ENCODE measurements around the gene B3GNT5. TPM values are rescaled to one million over a fixed set of nuclear protein-coding genes. Genes with fewer than 3 reads are reported as not detected.

B3GNT5 gene
- total and polyA plus RNA-seq, 2 experiments from 2014 or later, result 22.7 to 39.6 TPM

GRCh38 chr3:183260167-183260904, 7.3 kb downstream of the B3GNT5 start:
- DNase-seq (ENCODE audit: low spot score), result no peak
- peak overlapping the region; percentile 24 for H3K27ac ChIP-seq
- WGBS (ENCODE audit: low lambda C conversion rate, missing lambda C conversion rate), result 81% methylated on average over 7 of the region's 7 CpGs
- no peak overlapping the region for H2AFZ ChIP-seq
- no peaks in the 10 kb centered on the region for H3K36me3 ChIP-seq (replicated peaks; ENCODE audit: insufficient read depth, low read depth)
- H4K20me1 ChIP-seq (ENCODE audit: insufficient read depth, poor library complexity, severe bottlenecking), result peaks cover 25% of the 10 kb centered on the region
- H3K4me2 ChIP-seq, result peak overlapping the region; percentile 16
- no peak for TF ChIP-seq EZH2phosphoT487 (IDR thresholded peaks at IDR 0.05; ENCODE audit: low read depth, severe bottlenecking, unreplicated experiment)
- peaks cover 100% of the 10 kb centered on the region for H3K79me2 ChIP-seq
- no peaks in the 10 kb centered on the region for H3K9me3 ChIP-seq (ENCODE audit: low read depth)
- no peaks in the 10 kb centered on the region for H3K27me3 ChIP-seq
- peaks cover 50% of the 10 kb centered on the region for H3K4me1 ChIP-seq (ENCODE audit: insufficient read depth)
- no peaks in the 10 kb centered on the region for H3K9me2 ChIP-seq (replicated peaks; ENCODE audit: insufficient read depth)
- no peak overlapping the region for H3K4me3 ChIP-seq

- no peak for DNase-seq (ENCODE audit: low spot score)
- Histone ChIP-seq H3K79me2 (peaks cover 97% of the 10 kb centered on the region), H3K9me3 (ENCODE audit: low read depth) (no peaks in the 10 kb centered on the region), H3K4me3 (no peak overlapping the region), H2AFZ (no peak overlapping the region), H3K27me3 (no peaks in the 10 kb centered on the region), H3K4me1 (ENCODE audit: insufficient read depth) (peaks cover 59% of the 10 kb centered on the region), H3K27ac (peak overlapping the region; percentile 24), H3K36me3 (replicated peaks; ENCODE audit: insufficient read depth, low read depth) (no peaks in the 10 kb centered on the region), H3K4me2 (peak overlapping the region; percentile 16), H3K9me2 (replicated peaks; ENCODE audit: insufficient read depth) (no peaks in the 10 kb centered on the region), H4K20me1 (ENCODE audit: insufficient read depth, poor library complexity, severe bottlenecking) (peaks cover 26% of the 10 kb centered on the region)
- TF ChIP-seq CTCF (IDR thresholded peaks at IDR 0.05; ENCODE audit: poor library complexity), result no peak
- TF ChIP-seq EZH2 (IDR thresholded peaks at IDR 0.05; ENCODE audit: borderline replicate concordance), result no peak
- no peak for TF ChIP-seq EZH2phosphoT487 (IDR thresholded peaks at IDR 0.05; ENCODE audit: low read depth, severe bottlenecking, unreplicated experiment)
- 69% methylated on average over 5 of the region's 5 CpGs for WGBS (ENCODE audit: low lambda C conversion rate, missing lambda C conversion rate)
Observed at GRCh38 chr3:183261151-183261724, 8.2 kb downstream of the B3GNT5 start.

- no peaks in the 10 kb centered on the region for H3K27me3 ChIP-seq
- H3K9me3 ChIP-seq (ENCODE audit: low read depth), result no peaks in the 10 kb centered on the region
- no peak for TF ChIP-seq EZH2 (IDR thresholded peaks at IDR 0.05; ENCODE audit: borderline replicate concordance)
- no peak for TF ChIP-seq EZH2phosphoT487 (IDR thresholded peaks at IDR 0.05; ENCODE audit: low read depth, severe bottlenecking, unreplicated experiment)
- no peak for TF ChIP-seq CTCF (IDR thresholded peaks at IDR 0.05; ENCODE audit: poor library complexity)
- 96% methylated on average over 3 of the region's 3 CpGs for WGBS (ENCODE audit: low lambda C conversion rate, missing lambda C conversion rate)
- peaks cover 95% of the 10 kb centered on the region for H3K79me2 ChIP-seq
- DNase-seq (ENCODE audit: low spot score), result no peak
- H3K9me2 ChIP-seq (replicated peaks; ENCODE audit: insufficient read depth), result no peaks in the 10 kb centered on the region
- H3K36me3 ChIP-seq (replicated peaks; ENCODE audit: insufficient read depth, low read depth), result no peaks in the 10 kb centered on the region
- H2AFZ ChIP-seq, result no peak overlapping the region
- H3K4me3 ChIP-seq, result no peak overlapping the region
- peak overlapping the region; percentile 82 for H3K27ac ChIP-seq
- H3K4me1 ChIP-seq (ENCODE audit: insufficient read depth), result peaks cover 68% of the 10 kb centered on the region
- H3K4me2 ChIP-seq, result peak overlapping the region; percentile 21
- H4K20me1 ChIP-seq (ENCODE audit: insufficient read depth, poor library complexity, severe bottlenecking), result peaks cover 26% of the 10 kb centered on the region
Observed at GRCh38 chr3:183262875-183263378, 9.9 kb downstream of the B3GNT5 start.

- H3K4me3 ChIP-seq, result no peak overlapping the region
- H3K9me3 ChIP-seq (ENCODE audit: low read depth), result no peaks in the 10 kb centered on the region
- H3K4me1 ChIP-seq (ENCODE audit: insufficient read depth), result peaks cover 65% of the 10 kb centered on the region
- no peak for TF ChIP-seq CTCF (IDR thresholded peaks at IDR 0.05; ENCODE audit: poor library complexity)
- no peak overlapping the region for H2AFZ ChIP-seq
- no peak for DNase-seq (ENCODE audit: low spot score)
- H3K9me2 ChIP-seq (replicated peaks; ENCODE audit: insufficient read depth), result no peaks in the 10 kb centered on the region
- H3K79me2 ChIP-seq, result peaks cover 95% of the 10 kb centered on the region
- H3K36me3 ChIP-seq (replicated peaks; ENCODE audit: insufficient read depth, low read depth), result no peaks in the 10 kb centered on the region
- H3K4me2 ChIP-seq, result peak overlapping the region; percentile 64
- peaks cover 26% of the 10 kb centered on the region for H4K20me1 ChIP-seq (ENCODE audit: insufficient read depth, poor library complexity, severe bottlenecking)
- H3K27me3 ChIP-seq, result no peaks in the 10 kb centered on the region
- peak overlapping the region; percentile 82 for H3K27ac ChIP-seq
- 35% methylated on average over 5 of the region's 5 CpGs for whole genome bisulfite sequencing (ENCODE audit: low lambda C conversion rate, missing lambda C conversion rate)
Observed at GRCh38 chr3:183264268-183264667, 11.2 kb downstream of the B3GNT5 start.

Measured in hepatocyte (in vitro differentiated cells).